Endodermal cell (in vitro differentiated cells): ENCODE measurements around the gene ZNF324. TPM values are rescaled to one million over a fixed set of nuclear protein-coding genes. Genes with fewer than 3 reads are reported as not detected.

Experiments used
- DNase-seq: peaks from one replicate; pipeline ENCODE4 v3.0.0-alpha.2; 2017
- H3K27ac ChIP-seq: 2 replicates; pipeline ENCODE4 v1.5.1; 2013; ENCODE audit warnings: mild to moderate bottlenecking, low read depth, low read length, moderate library complexity
- H3K27me3 ChIP-seq: 2 replicates; pipeline ENCODE4 v1.6.1; 2013; ENCODE audit warnings: mild to moderate bottlenecking, low read length, moderate library complexity; ENCODE audit not compliant: insufficient read depth, control insufficient read depth, poor library complexity, severe bottlenecking
- H3K36me3 ChIP-seq: 2 replicates; pipeline ENCODE4 v1.7.0; 2013; ENCODE audit warnings: mild to moderate bottlenecking, low read length, moderate library complexity; ENCODE audit not compliant: control insufficient read depth, insufficient read depth
- H3K4me1 ChIP-seq: one replicate; pipeline ENCODE4 v1.7.0; 2013; ENCODE audit warnings: low read length; ENCODE audit not compliant: control insufficient read depth, insufficient read depth
- H3K4me3 ChIP-seq: 2 replicates; pipeline ENCODE4 v1.5.1; 2013; ENCODE audit warnings: mild to moderate bottlenecking, low read length, moderate library complexity
- H3K9ac ChIP-seq: 2 replicates; pipeline ENCODE4 v1.6.1; 2013; ENCODE audit warnings: mild to moderate bottlenecking, low read length, moderate library complexity; ENCODE audit not compliant: poor library complexity, severe bottlenecking; ENCODE audit errors: extremely low read depth
- H3K9me3 ChIP-seq: 2 replicates; pipeline ENCODE4 v1.6.1; 2013; ENCODE audit warnings: mild to moderate bottlenecking, low read length, moderate library complexity; ENCODE audit not compliant: control insufficient read depth
- H3K27ac Mint-ChIP-seq: 2 replicates; pipeline ENCODE4 v1.8.0; 2020; ENCODE audit warnings: mixed read lengths
- H3K27me3 Mint-ChIP-seq: 2 replicates; pipeline ENCODE4 v1.8.0; 2021; ENCODE audit warnings: mild to moderate bottlenecking, mixed read lengths; ENCODE audit not compliant: insufficient read depth
- H3K36me3 Mint-ChIP-seq: 2 replicates; pipeline ENCODE4 v1.8.0; 2020; ENCODE audit warnings: low read depth, mixed read lengths
- H3K4me1 Mint-ChIP-seq: 2 replicates; pipeline ENCODE4 v1.8.0; 2020; ENCODE audit warnings: mixed read lengths
- H3K4me3 Mint-ChIP-seq: 2 replicates; pipeline ENCODE4 v1.8.0; 2020; ENCODE audit warnings: mild to moderate bottlenecking, moderate library complexity, mixed read lengths
- H3K9me3 Mint-ChIP-seq: 2 replicates; pipeline ENCODE4 v1.8.0; 2020; ENCODE audit warnings: mild to moderate bottlenecking, mixed read lengths
- WGBS, 2 experiments: methylation state at CpG; one replicate each; pipeline versions ENCODE4 v1.1.5 to v1.1.7; 2013; ENCODE audit warnings: missing lambda C conversion rate in 2 of 2, mixed read lengths in 1 of 2; ENCODE audit not compliant: insufficient coverage in 1 of 2, insufficient read length in 1 of 2; 5-methylcytosine and 5-hydroxymethylcytosine counted together
- total RNA-seq, 2 donors: library from RNA; stranded (reverse); fragmentation: NEBNext Ultra II Directional in 1 of 2; extraction: Animal tissue kit (Norgen Biotek cat#: 25700) in 1 of 2; gene quantifications; 2 replicates in 1 of 2; 3 replicates in 1 of 2; pipeline ENCODE4 v1.2.1, GENCODE V29; 2021
- TF ChIP-seq, protein P1 (sequence below): fragments of 200-600 bp; sonication (generic); conservative IDR thresholded peaks from 2 replicates; pipeline ENCODE4 v1.5.0; 2021; ENCODE audit warnings: antibody characterized with exemption, mild to moderate bottlenecking

Gene ZNF324
- total RNA-seq, 2 donors from 2014 or later, result 7.0 to 8.7 TPM

DNA sequence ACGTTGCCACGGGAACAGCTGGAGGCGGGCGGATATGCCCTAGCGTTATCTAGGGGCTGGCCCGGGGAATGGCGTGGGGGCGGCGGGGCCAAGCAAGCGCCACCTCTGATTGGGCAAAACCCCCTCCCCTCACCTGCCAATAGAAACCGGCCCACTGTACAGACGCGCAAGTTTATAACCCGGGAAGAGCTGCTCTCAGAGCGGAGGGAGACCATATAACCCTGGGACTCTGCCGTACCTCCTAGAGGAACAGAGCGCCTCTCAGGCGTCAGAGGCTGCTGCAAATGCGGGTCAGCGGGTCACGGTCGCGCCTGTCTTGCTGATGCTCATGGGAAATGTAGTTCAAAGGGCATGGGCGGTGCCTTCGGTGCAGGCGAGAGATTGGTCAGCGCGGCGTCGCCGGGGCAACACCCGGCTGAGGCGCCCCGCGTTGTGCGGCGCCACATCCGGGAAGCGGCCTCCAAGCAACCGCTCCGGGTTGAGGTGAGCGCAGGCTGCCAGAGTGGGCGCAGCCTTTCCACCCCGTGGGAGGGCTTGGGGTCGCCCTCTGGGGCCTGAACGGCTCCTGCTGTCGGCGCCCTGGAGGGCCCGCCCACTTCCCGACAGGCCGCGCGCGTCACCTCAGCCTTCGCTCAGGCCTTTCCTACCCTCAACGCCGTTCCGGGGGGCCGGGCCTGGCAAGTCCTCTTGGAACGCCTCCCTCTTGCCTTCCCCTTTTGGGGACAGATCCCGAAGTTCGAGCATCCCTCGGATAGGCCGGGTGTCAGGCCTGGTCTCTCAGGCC lies 9.0 kb downstream of the ZNF324 start, which contains the start of gene ZNF446:
TSS of gene ZNF446 (plus strand) at position 639 of the 784 bp plus-strand sequence. CDS start 867 bp downstream, outside the sequence.
- Histone ChIP-seq H3K36me3 (peaks cover 21% of the 10 kb centered on the region), H3K4me3 (peak within 1 kb of the TSS; percentile 91), H3K9me3 (no peaks in the 10 kb centered on the region), H3K27ac (peak within 1 kb of the TSS; percentile 80), H3K9ac (peak within 1 kb of the TSS; percentile 46), H3K4me1 (peaks cover 11% of the 10 kb centered on the region), H3K27me3 (no peaks in the 10 kb centered on the region)
- peak; percentile 98 for DNase-seq
- H3K36me3 Mint-ChIP-seq, result peaks cover 16% of the 10 kb centered on the region
- H3K27ac Mint-ChIP-seq, result peak within 1 kb of the TSS; percentile 97
- 0 to 1% methylated on average over 47 to 64 of the region's 64 CpGs for WGBS, 2 experiments
- peaks cover 11% of the 10 kb centered on the region for H3K4me1 Mint-ChIP-seq
- no peaks in the 10 kb centered on the region for H3K9me3 Mint-ChIP-seq
- H3K27me3 Mint-ChIP-seq, result peaks cover 5% of the 10 kb centered on the region
- TF ChIP-seq, protein P1, sequence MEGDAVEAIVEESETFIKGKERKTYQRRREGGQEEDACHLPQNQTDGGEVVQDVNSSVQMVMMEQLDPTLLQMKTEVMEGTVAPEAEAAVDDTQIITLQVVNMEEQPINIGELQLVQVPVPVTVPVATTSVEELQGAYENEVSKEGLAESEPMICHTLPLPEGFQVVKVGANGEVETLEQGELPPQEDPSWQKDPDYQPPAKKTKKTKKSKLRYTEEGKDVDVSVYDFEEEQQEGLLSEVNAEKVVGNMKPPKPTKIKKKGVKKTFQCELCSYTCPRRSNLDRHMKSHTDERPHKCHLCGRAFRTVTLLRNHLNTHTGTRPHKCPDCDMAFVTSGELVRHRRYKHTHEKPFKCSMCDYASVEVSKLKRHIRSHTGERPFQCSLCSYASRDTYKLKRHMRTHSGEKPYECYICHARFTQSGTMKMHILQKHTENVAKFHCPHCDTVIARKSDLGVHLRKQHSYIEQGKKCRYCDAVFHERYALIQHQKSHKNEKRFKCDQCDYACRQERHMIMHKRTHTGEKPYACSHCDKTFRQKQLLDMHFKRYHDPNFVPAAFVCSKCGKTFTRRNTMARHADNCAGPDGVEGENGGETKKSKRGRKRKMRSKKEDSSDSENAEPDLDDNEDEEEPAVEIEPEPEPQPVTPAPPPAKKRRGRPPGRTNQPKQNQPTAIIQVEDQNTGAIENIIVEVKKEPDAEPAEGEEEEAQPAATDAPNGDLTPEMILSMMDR, result no peak
- H3K4me3 Mint-ChIP-seq, result peak within 1 kb of the TSS; percentile 81

DNA sequence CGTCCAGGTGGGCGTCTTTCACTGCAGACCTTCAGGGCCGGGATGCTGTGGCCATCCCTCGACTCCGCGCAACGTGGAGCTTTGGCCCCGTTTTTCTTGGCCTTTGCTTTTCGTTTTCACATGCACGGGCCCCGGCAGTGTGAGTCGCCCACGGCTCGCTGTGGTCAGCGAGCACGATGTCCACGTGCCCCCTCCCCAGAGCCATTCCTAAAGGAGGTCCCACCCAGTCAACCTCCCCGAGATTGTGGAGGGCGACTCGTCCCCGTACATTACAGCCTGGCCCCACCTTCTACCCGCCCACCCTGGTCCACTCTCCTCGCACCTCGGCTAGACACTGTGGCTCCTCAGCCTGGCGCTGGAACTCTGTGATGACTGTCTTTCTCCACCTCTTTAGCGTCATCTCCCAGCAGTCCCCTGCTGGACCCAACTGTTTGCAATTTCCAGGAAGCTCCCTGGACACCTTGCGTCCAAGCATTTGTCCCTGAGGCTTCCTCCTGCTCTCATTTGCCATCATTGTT lies 9.7 kb downstream of the ZNF324 start:
- no peak for DNase-seq
- peaks cover 16% of the 10 kb centered on the region for H3K36me3 Mint-ChIP-seq
- Histone ChIP-seq H3K9ac (peak overlapping the region; percentile 46), H3K36me3 (peaks cover 21% of the 10 kb centered on the region), H3K27ac (peak overlapping the region; percentile 80), H3K4me3 (peak overlapping the region; percentile 91), H3K9me3 (no peaks in the 10 kb centered on the region), H3K27me3 (no peaks in the 10 kb centered on the region), H3K4me1 (peaks cover 11% of the 10 kb centered on the region)
- peaks cover 5% of the 10 kb centered on the region for H3K27me3 Mint-ChIP-seq
- peaks cover 11% of the 10 kb centered on the region for H3K4me1 Mint-ChIP-seq
- TF ChIP-seq, protein P1, result no peak
- no peaks in the 10 kb centered on the region for H3K9me3 Mint-ChIP-seq
- 11 to 20% methylated on average over 11 to 27 of the region's 27 CpGs for WGBS, 2 experiments
- peak overlapping the region; percentile 77 for H3K27ac Mint-ChIP-seq
- H3K4me3 Mint-ChIP-seq, result peak overlapping the region; percentile 81

DNA sequence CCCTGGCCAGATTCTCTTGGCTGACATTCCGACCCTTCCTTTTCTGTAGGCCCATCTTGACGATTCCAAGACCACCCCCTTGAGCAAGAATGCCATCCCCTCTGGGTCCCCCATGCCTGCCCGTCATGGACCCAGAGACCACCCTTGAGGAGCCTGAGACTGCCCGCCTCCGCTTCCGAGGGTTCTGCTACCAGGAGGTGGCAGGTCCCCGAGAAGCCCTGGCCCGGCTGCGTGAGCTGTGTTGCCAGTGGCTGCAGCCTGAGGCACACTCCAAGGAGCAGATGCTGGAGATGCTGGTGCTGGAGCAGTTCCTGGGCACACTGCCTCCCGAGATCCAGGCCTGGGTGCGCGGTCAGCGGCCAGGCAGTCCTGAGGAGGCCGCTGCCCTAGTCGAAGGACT lies 10.2 kb downstream of the ZNF324 start:
- DNase-seq, result no peak
- peak overlapping the region; percentile 81 for H3K4me3 Mint-ChIP-seq
- H3K9me3 Mint-ChIP-seq, result no peaks in the 10 kb centered on the region
- Histone ChIP-seq H3K9me3 (no peaks in the 10 kb centered on the region), H3K27ac (no peak overlapping the region), H3K27me3 (no peaks in the 10 kb centered on the region), H3K4me1 (peaks cover 11% of the 10 kb centered on the region), H3K9ac (no peak overlapping the region), H3K36me3 (peaks cover 18% of the 10 kb centered on the region), H3K4me3 (peak overlapping the region; percentile 91)
- H3K4me1 Mint-ChIP-seq, result peaks cover 11% of the 10 kb centered on the region
- peaks cover 16% of the 10 kb centered on the region for H3K36me3 Mint-ChIP-seq
- peaks cover 5% of the 10 kb centered on the region for H3K27me3 Mint-ChIP-seq
- peak overlapping the region; percentile 77 for H3K27ac Mint-ChIP-seq
- WGBS, 2 experiments, result 93 to 95% methylated on average over 15 of the region's 15 CpGs
- TF ChIP-seq, protein P1, result no peak
